Peyer's patch (tissue), 4 donors: Measurements from ENCODE around the gene TRABD2A.

Experiments
- CTCF ChIP-seq, 6 experiments: fragments of 450-650 bp in 4 of 6; fragments of 200-600 bp in 2 of 6; sonication (generic) in 1 of 6; IDR thresholded peaks; one replicate each; pipeline ENCODE4 v1.5.1; 2017 to 2019; ENCODE audit warnings: antibody characterized with exemption in 6 of 6, mild to moderate bottlenecking in 3 of 6, moderate library complexity in 1 of 6
- POLR2A ChIP-seq, 2 donors: fragments of 450-650 bp; IDR thresholded peaks; one replicate each; pipeline ENCODE4 v1.5.1; 2017; ENCODE audit warnings: antibody characterized with exemption in 2 of 2, mild to moderate bottlenecking in 2 of 2, moderate library complexity in 2 of 2

GRCh38 chr2:84856787-84857186, 24.1 kb downstream of the TRABD2A start:
- TF ChIP-seq CTCF (IDR thresholded peaks at IDR 0.05) (no peak), POLR2A (IDR thresholded peaks at IDR 0.05) (no peak)
